ENCODE measurements around the gene LRRC46.

The LRRC46 gene

GRCh38 chr17:47870056-47870455, 38.6 kb downstream of the LRRC46 start:
- no peaks in the 10 kb centered on the region for H3K9me3 ChIP-seq (ENCODE audit: control insufficient read depth in 2 of 2, low read length in 2 of 2)
- no peaks in the 10 kb centered on the region for H3K36me3 ChIP-seq (ENCODE audit: control insufficient read depth in 2 of 2, insufficient read depth in 2 of 2, low read length in 2 of 2)
- peaks cover 50% of the 10 kb centered on the region in 2 donors for H3K27me3 ChIP-seq (ENCODE audit: control insufficient read depth in 1 of 2, insufficient read depth in 2 of 2, low read length in 2 of 2)
- H3K9ac ChIP-seq (ENCODE audit: low read length in 2 of 2): no peak overlapping the region
- no peak overlapping the region for H3K4me3 ChIP-seq (ENCODE audit: low read length in 2 of 2)
- peaks cover 5% of the 10 kb centered on the region for H3K4me1 ChIP-seq (ENCODE audit: control insufficient read depth, insufficient read depth, low read length)
- H3K27ac ChIP-seq (ENCODE audit: low read length): no peak overlapping the region

GRCh38 chr17:47871048-47871447, 39.6 kb downstream of the LRRC46 start:
- Histone ChIP-seq H3K9ac (ENCODE audit: low read length in 2 of 2) (no peak overlapping the region), H3K4me1 (ENCODE audit: control insufficient read depth, insufficient read depth, low read length) (peaks cover 5% of the 10 kb centered on the region), H3K4me3 (ENCODE audit: low read length in 2 of 2) (no peak overlapping the region), H3K27ac (ENCODE audit: low read length) (no peak overlapping the region), H3K27me3 (ENCODE audit: control insufficient read depth in 1 of 2, insufficient read depth in 2 of 2, low read length in 2 of 2) (peaks cover 52 to 55% of the 10 kb centered on the region in 2 donors), H3K9me3 (ENCODE audit: control insufficient read depth in 2 of 2, low read length in 2 of 2) (no peaks in the 10 kb centered on the region), H3K36me3 (ENCODE audit: control insufficient read depth in 2 of 2, insufficient read depth in 2 of 2, low read length in 2 of 2) (no peaks in the 10 kb centered on the region)

- no peak overlapping the region for H3K4me3 ChIP-seq (ENCODE audit: low read length in 2 of 2)
- H3K36me3 ChIP-seq (ENCODE audit: control insufficient read depth in 2 of 2, insufficient read depth in 2 of 2, low read length in 2 of 2): no peaks in the 10 kb centered on the region
- no peaks in the 10 kb centered on the region for H3K9me3 ChIP-seq (ENCODE audit: control insufficient read depth in 2 of 2, low read length in 2 of 2)
- peaks cover 48 to 52% of the 10 kb centered on the region in 2 donors for H3K27me3 ChIP-seq (ENCODE audit: control insufficient read depth in 1 of 2, insufficient read depth in 2 of 2, low read length in 2 of 2)
- no peak overlapping the region for H3K9ac ChIP-seq (ENCODE audit: low read length in 2 of 2)
- peaks cover 5% of the 10 kb centered on the region for H3K4me1 ChIP-seq (ENCODE audit: control insufficient read depth, insufficient read depth, low read length)
- H3K27ac ChIP-seq (ENCODE audit: low read length): no peak overlapping the region
Measured at GRCh38 chr17:47872019-47872650, 40.7 kb downstream of the LRRC46 start.

- no peak overlapping the region for H3K4me3 ChIP-seq (ENCODE audit: low read length in 2 of 2)
- no peaks in the 10 kb centered on the region for H3K36me3 ChIP-seq (ENCODE audit: control insufficient read depth in 2 of 2, insufficient read depth in 2 of 2, low read length in 2 of 2)
- no peak overlapping the region for H3K9ac ChIP-seq (ENCODE audit: low read length in 2 of 2)
- no peaks in the 10 kb centered on the region for H3K9me3 ChIP-seq (ENCODE audit: control insufficient read depth in 2 of 2, low read length in 2 of 2)
- no peak overlapping the region for H3K27ac ChIP-seq (ENCODE audit: low read length)
- H3K27me3 ChIP-seq (ENCODE audit: control insufficient read depth in 1 of 2, insufficient read depth in 2 of 2, low read length in 2 of 2): peaks cover 51 to 52% of the 10 kb centered on the region in 2 donors
- peaks cover 5% of the 10 kb centered on the region for H3K4me1 ChIP-seq (ENCODE audit: control insufficient read depth, insufficient read depth, low read length)
Measured at GRCh38 chr17:47872651-47873161, 41.2 kb downstream of the LRRC46 start.

- H3K27ac ChIP-seq (ENCODE audit: low read length): no peak overlapping the region
- no peaks in the 10 kb centered on the region for H3K36me3 ChIP-seq (ENCODE audit: control insufficient read depth in 2 of 2, insufficient read depth in 2 of 2, low read length in 2 of 2)
- peaks cover 51 to 57% of the 10 kb centered on the region in 2 donors for H3K27me3 ChIP-seq (ENCODE audit: control insufficient read depth in 1 of 2, insufficient read depth in 2 of 2, low read length in 2 of 2)
- H3K4me3 ChIP-seq (ENCODE audit: low read length in 2 of 2): no peak overlapping the region
- no peaks in the 10 kb centered on the region for H3K9me3 ChIP-seq (ENCODE audit: control insufficient read depth in 2 of 2, low read length in 2 of 2)
- no peak overlapping the region for H3K9ac ChIP-seq (ENCODE audit: low read length in 2 of 2)
- peaks cover 5% of the 10 kb centered on the region for H3K4me1 ChIP-seq (ENCODE audit: control insufficient read depth, insufficient read depth, low read length)
Measured at GRCh38 chr17:47873200-47874090, 42.0 kb downstream of the LRRC46 start.

GRCh38 chr17:47875011-47875985, 43.8 kb downstream of the LRRC46 start:
- Histone ChIP-seq H3K27me3 (ENCODE audit: control insufficient read depth in 1 of 2, insufficient read depth in 2 of 2, low read length in 2 of 2) (peaks cover 48 to 54% of the 10 kb centered on the region in 2 donors), H3K9me3 (ENCODE audit: control insufficient read depth in 2 of 2, low read length in 2 of 2) (no peaks in the 10 kb centered on the region), H3K4me1 (ENCODE audit: control insufficient read depth, insufficient read depth, low read length) (peaks cover 5% of the 10 kb centered on the region), H3K36me3 (ENCODE audit: control insufficient read depth in 2 of 2, insufficient read depth in 2 of 2, low read length in 2 of 2) (no peaks in the 10 kb centered on the region), H3K27ac (ENCODE audit: low read length) (no peak overlapping the region), H3K9ac (ENCODE audit: low read length in 2 of 2) (no peak overlapping the region), H3K4me3 (ENCODE audit: low read length in 2 of 2) (no peak overlapping the region)

GRCh38 chr17:47877368-47878034, 46.0 kb downstream of the LRRC46 start:
- Histone ChIP-seq H3K36me3 (ENCODE audit: control insufficient read depth in 2 of 2, insufficient read depth in 2 of 2, low read length in 2 of 2) (no peaks in the 10 kb centered on the region), H3K4me1 (ENCODE audit: control insufficient read depth, insufficient read depth, low read length) (peaks cover 4% of the 10 kb centered on the region), H3K27ac (ENCODE audit: low read length) (no peak overlapping the region), H3K9me3 (ENCODE audit: control insufficient read depth in 2 of 2, low read length in 2 of 2) (no peaks in the 10 kb centered on the region), H3K9ac (ENCODE audit: low read length in 2 of 2) (no peak overlapping the region), H3K4me3 (ENCODE audit: low read length in 2 of 2) (no peak overlapping the region), H3K27me3 (ENCODE audit: control insufficient read depth in 1 of 2, insufficient read depth in 2 of 2, low read length in 2 of 2) (peaks cover 31 to 46% of the 10 kb centered on the region in 2 donors)

- no peaks in the 10 kb centered on the region for H3K36me3 ChIP-seq (ENCODE audit: control insufficient read depth in 2 of 2, insufficient read depth in 2 of 2, low read length in 2 of 2)
- no peak overlapping the region for H3K9ac ChIP-seq (ENCODE audit: low read length in 2 of 2)
- H3K4me3 ChIP-seq (ENCODE audit: low read length in 2 of 2): no peak overlapping the region
- no peak overlapping the region for H3K27ac ChIP-seq (ENCODE audit: low read length)
- peaks cover 2% of the 10 kb centered on the region for H3K4me1 ChIP-seq (ENCODE audit: control insufficient read depth, insufficient read depth, low read length)
- H3K9me3 ChIP-seq (ENCODE audit: control insufficient read depth in 2 of 2, low read length in 2 of 2): no peaks in the 10 kb centered on the region
- peaks cover 27 to 40% of the 10 kb centered on the region in 2 donors for H3K27me3 ChIP-seq (ENCODE audit: control insufficient read depth in 1 of 2, insufficient read depth in 2 of 2, low read length in 2 of 2)
Measured at GRCh38 chr17:47878203-47879027, 46.9 kb downstream of the LRRC46 start.

- Histone ChIP-seq H3K36me3 (ENCODE audit: control insufficient read depth in 2 of 2, insufficient read depth in 2 of 2, low read length in 2 of 2) (no peaks in the 10 kb centered on the region), H3K4me1 (ENCODE audit: control insufficient read depth, insufficient read depth, low read length) (peaks cover 2% of the 10 kb centered on the region), H3K27me3 (ENCODE audit: control insufficient read depth in 1 of 2, insufficient read depth in 2 of 2, low read length in 2 of 2) (peaks cover 27 to 40% of the 10 kb centered on the region in 2 donors), H3K4me3 (ENCODE audit: low read length in 2 of 2) (no peak overlapping the region), H3K9ac (ENCODE audit: low read length in 2 of 2) (no peak overlapping the region), H3K9me3 (ENCODE audit: control insufficient read depth in 2 of 2, low read length in 2 of 2) (no peaks in the 10 kb centered on the region), H3K27ac (ENCODE audit: low read length) (no peak overlapping the region)
Measured at GRCh38 chr17:47879028-47879585, 47.6 kb downstream of the LRRC46 start.
